HT1080 (cell line): ENCODE measurements around the gene DTX2. TPM values are rescaled to one million over a fixed set of nuclear protein-coding genes. Genes with fewer than 3 reads are reported as not detected.
A peak's percentile ranks its signal among the peaks of the same experiment; 100 is the strongest.
"Not testable (repeated sequence)": the region's sequence is repeated elsewhere in the genome, so short reads cannot be mapped to it uniquely, and the experiment has no call there.

Experiments used
- DNase-seq: peaks from one replicate; pipeline ENCODE4 v3.0.0-alpha.2; 2015; ENCODE audit warnings: low read depth
- total RNA-seq: library from RNA; depleted of rRNA; stranded (reverse); fragments of >200 nt; shearing (Covaris generic); gene quantifications from 2 replicates; pipeline ENCODE4 v1.2.3, GENCODE V29; 2014

DTX2 gene
- total RNA-seq, 1 experiment from 2014 or later = 39.6 TPM

DNA sequence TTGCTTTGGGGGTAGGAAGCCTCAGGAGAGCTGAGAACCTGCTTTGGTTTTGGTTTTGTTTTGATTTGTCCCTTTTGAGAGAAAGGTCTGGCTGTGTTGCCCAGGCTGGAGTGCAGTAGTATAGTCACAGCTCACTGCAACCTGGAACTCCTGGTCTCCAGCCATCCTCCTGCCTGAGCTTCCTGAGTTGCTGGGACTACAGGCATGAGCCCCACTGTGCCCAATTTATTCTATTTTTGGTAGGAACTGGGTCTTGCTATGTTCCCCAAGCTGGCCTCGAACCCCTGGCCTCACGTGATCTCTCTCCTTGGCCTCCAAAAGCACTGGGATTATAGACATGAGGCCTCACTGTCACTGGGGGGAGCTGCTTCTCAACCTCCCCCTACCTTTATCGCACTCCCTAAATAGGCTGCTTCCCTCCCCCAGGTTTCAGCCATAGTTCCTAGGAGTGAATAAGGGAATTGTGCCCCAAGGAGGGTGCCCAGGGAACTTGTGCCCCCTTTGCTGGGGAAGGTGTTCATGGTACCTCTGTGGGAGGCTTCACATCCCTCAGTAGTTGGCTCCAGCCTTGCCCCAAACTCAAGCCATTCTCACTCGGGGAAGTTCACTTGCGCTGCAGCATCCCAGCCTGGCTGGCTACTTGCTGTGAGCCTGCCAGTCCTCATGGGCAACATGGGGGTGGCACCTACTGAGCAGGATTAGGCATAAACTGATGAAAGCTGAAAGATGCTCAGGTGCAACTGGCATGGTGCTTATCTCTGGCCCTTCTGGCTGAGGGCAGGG is 18.7 kb upstream of the DTX2 start:
- DNase-seq = not testable (repeated sequence)

DNA sequence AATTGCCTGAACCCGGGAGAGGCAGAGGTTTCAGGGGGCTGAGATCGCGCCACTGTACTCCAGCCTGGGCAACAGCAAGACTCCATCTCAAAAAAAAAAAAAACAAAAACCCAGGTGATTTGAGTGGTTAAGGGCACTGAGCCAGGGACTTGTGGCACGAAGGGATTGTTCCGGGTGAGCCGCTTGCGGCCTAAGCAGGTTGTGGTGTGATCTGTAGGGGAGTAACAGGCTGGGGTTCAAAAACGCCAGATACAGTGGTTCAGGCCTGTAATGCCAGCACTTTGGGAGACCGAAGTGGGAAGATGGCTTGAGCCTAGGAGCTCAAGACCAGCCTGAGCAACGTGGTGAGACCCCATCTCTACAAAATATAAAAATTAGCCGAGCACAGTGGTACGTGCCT is 17.7 kb upstream of the DTX2 start:
- not testable (repeated sequence) for DNase-seq

DNA sequence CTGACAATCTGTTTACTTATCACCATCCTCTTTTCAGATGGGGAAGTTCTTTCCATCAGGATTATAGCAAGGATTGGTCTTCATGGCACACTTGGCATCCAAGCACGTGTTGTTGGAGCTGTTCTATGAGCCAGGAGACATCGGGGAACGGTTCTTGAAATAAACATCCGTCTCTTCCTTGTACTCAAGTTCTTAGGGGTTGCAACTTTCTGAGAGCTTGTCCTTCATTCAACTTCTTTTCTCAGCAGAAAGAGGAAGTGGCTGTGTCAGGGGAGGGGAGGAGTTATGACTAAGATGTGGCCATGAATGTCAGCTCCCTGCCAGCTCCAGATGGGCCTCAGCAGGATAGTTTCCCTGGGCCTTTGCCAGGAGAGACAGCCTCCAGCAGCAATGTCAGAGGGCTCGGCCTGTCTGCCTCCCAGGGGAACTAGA is 15.9 kb upstream of the DTX2 start:
- DNase-seq = peak; percentile 80

DNA sequence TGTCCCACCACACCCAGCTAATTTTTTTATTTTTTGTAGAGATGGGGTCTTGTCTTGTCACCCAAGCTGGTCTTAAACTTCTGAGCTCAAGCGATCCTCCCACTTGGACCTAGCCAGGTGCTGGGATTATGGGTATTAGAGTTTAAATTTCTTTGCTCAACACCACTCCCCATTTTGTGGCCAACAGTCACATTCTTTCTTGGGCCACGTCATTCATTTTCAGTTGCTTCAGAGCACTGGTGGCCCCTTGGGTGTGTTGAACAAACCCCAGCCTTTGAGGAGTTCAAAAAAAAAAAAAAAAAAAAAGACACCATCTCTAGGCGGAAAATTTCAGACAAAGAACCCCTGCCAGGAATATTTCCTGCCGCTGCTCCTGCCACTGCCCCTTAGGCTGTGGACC is 4.5 kb upstream of the DTX2 start:
- not testable (repeated sequence) for DNase-seq

DNA sequence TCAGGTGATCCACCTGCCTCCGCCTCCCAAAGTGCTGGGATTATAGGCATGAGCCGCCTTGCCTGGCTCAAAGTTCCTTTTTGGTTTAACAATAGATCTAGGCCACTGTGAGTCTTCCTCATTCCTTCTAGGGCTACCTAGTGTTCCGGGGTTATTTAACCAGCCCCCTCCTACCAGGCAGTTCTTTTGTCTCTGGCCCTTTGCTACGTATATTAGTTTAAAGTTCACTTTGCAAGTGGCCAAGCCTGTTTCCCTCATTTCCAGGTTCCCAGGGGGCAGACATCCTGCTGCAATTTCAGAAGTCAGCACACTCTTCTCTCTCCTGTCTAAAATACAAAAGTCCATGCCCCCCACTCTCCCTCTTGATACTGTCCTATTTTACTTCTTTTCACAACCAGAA is 3.0 kb upstream of the DTX2 start:
- not testable (repeated sequence) for DNase-seq

DNA sequence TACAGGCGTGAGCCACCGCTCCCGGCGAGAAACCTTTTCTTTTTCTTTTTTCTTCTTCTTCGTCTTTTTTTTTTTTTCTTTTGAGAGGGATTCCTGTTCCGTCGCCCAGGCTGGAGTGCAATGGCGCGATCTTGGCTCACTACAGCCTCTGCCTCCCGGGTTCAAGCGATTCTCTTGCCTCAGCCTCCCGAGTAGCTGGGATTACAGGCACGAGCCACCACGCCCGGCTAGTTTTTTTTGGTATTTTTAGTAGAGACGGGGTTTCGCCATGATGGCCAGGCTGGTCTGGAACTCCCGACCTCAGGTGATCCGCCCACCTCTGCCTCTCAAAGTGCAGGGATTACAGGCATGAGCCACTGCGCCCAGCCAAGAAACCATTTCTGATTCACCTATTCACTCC is 742 bp upstream of the DTX2 start:
- DNase-seq = not testable (repeated sequence)

DNA sequence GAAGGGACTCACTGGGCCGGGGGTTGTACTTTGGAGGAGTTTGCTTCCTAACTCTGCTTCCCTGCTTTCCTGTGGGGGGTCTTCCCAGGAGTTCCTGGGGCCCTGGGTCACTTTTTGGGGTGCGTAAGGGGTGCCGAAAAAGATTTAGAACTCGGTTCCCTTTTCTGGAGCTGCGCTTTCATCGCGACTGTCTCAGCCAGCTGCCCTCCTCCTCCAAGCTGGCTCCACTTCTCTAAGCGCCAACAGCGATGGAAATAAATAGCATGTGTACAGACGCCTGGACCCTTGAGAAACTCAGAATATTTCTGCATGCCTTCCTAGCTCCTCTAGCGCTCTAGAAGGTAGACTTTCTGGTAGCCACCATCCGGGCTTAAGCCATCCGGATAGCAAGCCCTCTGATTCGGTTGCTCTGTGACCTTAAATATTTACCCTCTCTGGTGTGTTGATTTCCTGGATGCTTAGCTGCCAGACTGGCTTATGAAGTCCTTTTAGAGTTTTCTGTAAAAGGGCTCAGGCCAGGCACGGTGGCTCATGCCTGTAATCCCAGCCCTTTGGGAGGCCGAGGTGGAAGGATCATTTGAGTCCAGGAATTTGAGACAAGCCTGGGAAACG is 868 bp downstream of the DTX2 start:
- not testable (repeated sequence) for DNase-seq

DNA sequence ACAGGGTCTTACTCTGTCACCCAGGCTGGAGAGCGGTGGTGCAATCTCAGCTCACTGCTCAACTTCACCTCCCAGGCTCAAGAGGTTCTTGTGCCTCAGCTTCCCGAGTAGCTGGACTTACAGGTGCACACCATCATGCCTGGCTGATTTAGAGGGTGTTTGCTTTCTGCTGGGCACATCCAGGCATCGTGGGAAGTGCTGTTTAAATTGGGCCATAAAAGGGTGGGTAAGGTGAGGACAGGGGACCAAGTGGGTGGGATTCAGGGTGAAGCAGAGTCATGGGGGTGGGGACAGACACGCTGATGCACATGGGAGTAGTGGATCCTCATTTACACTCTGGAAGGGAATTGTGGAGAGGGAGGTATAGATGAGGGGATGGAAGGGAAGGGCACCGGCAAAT is 3.5 kb downstream of the DTX2 start:
- not testable (repeated sequence) for DNase-seq

DNA sequence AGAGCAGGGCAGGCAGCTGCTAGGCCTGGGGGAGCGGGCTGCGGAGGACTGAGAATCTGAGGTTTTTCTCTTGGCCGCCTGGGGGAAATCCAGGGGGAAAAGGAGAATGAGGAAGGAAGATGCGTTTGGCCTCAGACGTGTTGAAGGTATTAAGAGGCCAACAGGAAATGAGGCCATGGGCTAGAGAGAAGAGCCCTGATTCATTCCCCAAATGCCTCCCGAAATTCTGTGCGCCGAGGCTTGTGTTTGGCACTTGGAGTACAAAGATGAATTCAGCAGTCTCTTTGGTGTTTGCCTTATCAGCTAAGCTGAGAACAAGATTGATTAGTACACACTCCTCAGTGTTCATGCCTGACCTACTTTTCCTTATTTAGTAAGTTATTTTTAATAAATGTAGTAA is 4.4 kb downstream of the DTX2 start:
- not testable (repeated sequence) for DNase-seq

DNA sequence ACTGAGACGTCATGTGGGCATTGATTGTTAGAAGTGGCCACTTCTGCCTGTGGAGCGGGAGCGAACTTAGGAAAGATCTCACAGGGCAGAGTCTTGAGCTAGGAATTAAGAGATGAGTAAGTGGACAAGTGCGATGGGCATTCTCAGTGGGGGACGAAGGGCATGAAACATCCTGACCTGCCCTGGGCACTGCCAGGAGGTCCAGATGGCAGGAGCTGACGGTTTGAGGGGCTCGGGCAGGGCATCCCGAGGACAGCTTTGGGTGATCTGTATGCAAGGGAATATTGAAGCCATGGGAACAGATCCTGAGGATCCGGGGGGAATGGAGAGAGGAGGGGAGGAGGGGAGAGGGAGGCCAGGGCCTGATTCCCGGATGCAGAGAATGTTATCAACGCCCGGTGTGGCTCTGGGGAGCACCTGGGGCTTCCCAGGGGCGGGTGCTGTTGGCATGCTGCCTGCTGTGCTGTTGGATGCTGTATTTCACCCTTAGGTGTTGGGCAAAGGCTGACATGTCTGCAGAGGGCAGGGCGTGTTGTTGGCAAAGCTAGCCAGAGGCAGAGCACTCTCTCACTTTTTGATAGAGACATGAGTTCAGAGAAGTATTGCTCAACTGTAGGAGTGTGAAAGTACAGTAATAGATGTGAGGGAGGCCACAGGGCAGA is 6.4 kb downstream of the DTX2 start:
- DNase-seq = not testable (repeated sequence)

DNA sequence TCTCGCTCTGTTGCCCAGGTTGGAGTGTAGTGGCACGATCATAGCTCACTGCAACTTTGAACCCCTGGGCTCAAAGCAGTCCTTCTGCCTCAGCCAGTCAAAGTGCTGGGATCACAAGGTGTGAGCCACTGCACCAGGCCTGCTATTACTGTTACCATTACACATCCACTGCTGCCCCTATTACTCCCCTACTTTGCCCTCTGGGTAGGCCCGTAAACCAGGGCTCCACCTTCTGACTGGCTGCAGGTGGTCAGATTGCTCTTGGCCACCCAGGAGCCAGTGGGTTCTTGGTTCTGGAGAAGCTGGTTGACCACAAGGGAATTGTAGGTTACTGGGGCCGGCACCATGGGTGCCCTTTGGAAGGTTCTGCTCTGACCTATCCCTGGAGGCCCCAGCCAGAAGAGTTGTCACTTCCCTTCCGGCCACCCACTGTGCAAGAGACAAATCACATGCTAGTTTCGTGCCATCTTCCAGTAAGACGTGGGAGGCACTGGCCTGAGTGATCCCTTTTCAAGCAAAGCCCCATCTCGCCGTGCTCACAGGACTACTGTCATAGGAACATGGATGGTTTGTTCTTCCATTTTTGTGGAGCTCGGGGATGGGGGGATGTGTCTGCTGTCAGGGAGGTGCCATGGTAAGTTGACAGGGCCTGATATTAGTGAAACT is 10.2 kb downstream of the DTX2 start:
- DNase-seq = not testable (repeated sequence)

DNA sequence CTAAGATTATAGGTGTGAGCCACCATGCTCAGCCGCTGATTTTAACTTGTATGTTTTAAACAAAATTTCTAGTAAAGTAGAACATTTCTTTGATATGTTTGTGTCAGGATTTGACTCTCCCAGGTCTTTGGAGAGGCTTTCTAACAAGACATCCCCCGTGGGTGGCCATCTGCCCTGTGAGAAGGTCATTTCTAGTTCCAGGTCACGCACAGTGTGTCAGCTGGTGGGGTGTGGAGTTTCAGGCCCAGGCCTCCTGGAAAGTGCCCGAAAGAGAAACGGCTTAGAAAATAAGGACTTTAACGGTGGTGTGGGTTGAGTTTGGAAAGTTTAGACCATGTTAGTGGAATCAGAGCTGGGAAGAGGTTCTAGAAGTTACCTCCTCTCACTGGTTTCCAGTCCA is 11.6 kb downstream of the DTX2 start:
- not testable (repeated sequence) for DNase-seq

DNA sequence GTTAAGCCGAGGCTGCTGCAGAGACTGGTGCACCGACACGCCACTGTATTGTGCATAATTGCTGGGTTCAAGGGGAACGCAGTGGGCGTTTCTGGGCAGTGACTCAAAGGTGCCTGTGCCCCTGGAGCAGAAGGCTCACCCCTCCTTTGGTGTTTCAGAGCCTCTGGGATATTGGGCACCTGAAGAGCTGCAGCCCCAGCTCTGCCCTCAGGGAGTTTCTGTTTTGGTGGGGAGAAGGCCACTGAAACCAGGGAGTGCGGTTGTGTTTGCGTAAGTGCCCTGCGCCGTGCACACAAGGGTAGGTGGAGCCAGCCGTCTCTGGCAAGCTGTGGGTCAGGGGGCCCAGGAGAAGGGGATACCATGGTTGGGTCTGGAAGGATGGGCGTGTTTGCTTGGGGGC is 14.8 kb downstream of the DTX2 start:
- not testable (repeated sequence) for DNase-seq

DNA sequence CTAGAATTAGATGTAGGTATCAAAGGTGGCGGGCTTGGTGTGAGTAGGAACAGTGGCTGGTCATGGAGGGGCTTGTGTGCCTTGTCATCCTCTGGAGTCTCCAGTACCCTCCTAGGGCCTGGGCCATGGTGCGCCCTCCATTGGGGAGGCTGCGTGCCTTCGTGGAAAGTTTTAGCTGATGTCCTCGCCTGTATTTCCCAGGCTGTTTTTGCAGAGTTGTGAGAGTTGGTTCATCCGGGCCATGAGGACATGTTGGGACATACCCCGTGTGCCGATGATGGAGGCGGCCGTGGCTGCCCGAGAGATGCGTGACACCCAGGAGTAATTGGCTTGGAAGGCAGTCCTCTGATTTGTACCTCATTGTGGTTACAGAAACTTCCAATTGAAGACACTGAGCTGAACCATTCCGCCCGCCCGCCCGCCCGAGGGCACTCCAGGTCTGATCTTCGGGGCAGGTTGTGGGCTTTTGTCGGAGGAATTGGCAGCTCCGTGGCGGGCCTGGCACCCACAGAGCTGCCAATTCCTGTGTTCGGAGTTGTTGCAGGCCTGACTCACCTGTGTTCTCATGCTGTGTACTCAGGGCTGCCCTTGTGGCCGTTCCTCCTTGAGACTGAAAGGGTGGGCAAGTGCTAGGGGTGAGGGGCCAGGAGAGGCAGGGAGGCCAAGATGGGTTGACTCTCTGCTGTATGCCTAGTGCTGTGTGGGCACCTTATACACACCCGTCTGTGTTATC is 15.4 kb downstream of the DTX2 start:
- not testable (repeated sequence) for DNase-seq

DNA sequence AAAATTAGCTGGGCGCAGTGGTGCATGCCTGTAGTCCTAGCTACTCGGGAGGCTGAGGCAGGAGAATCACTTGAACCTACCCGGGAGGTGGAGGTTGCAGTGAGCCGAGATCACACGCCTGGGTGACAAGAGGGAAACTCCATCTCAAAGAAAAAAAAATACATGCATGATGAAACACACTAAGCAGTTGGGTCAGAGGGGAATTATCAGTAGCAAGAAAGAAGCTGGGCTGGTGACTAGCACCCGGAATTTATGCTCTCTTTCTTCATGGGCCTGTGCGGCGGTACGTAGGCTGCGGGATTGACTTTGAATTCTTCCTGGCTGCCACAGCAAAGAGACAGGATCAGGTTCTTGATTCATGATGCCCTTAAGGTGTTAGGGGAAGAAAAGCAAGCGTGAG is 18.1 kb downstream of the DTX2 start:
- not testable (repeated sequence) for DNase-seq

DNA sequence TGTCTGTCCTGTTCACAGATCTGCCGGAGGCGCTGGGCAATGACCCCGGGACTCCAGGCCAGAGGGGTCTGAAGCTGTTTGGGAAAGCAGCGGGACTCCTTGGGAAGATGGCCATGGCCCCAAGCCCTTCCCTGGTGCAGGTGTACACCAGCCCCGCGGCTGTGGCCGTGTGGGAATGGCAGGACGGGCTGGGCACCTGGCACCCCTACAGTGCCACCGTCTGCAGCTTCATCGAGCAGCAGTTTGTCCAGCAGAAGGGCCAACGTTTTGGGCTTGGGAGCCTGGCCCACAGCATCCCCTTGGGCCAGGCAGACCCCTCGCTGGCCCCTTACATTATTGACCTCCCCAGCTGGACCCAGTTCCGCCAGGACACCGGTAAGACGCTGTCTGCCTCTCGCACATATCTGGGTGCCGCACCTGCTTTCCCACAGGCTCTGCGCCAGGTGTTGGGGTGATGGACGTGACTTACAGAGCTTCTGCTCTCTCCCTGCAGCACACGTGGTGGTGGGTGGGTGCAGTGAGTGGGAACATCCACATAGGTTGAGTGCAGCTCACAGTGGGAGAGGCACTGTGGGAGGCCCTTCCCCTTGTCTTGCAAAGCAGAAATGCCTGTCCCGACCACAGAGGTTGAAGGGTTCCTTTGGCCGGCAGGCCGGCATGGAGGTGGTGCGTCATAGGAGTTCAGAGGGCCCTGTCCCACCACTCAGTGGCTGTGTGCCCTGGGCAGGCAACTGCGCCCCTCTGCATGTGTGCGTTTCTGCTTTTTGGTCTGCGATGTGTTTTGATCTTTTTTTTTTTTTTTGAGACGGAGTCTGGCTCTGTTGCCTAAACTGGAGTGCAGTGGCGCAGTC is 19.1 kb downstream of the DTX2 start:
- DNase-seq = not testable (repeated sequence)

DNA sequence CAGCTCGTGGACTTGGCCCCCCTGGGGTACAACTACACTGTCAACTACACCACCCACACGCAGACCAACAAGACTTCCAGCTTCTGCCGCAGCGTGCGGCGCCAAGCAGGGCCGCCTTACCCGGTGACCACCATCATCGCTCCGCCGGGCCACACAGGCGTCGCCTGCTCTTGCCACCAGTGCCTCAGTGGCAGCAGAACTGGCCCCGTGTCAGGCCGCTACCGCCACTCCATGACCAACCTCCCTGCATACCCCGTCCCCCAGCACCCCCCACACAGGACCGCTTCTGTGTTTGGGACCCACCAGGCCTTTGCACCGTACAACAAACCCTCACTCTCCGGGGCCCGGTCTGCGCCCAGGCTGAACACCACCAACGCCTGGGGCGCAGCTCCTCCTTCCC is 21.2 kb downstream of the DTX2 start:
- DNase-seq = not testable (repeated sequence)

DNA sequence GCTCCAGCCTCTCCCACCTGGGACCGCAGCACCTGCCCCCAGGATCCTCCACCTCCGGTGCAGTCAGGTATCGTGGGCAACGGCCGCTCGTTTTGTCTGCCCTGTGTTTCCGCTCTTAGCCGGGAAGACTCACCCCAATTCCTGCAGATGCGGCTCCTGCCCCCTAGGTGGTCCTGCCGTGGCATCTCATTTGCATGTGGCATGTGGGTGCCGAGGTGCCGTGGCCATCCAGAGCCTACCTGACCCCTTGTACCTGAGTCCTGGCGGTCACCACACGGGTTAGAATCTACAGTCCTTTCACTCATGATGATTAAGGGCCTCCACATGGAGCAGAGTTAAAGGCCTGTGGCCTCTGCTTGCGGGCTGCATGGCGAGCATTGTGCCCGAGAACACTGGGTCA is 21.6 kb downstream of the DTX2 start:
- not testable (repeated sequence) for DNase-seq

DNA sequence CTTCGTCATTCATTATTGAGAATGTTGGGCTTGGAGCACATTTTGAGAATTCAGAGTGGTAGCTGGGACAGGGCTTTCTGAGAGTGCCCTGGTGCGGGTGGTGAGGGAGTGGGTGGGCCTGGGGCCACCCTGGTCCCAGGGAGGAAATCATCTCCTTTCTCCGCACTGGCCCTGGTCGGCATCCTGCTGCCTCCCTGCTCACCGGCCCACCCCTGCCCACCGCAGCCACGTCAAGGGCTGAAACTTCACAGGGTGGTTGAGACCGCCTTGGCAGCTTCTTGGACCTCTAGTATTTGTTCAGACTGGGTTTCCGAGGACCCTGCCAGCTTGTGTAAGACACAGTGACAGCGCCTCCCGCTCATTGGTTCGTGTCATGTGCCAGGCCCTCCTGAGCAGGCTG is 22.9 kb downstream of the DTX2 start:
- DNase-seq = not testable (repeated sequence)
